ENCODE results near the gene KRTAP2-1. TPM values are rescaled to one million over a fixed set of nuclear protein-coding genes. Genes with fewer than 3 reads are reported as not detected.
"Not testable (repeated sequence)": the region's sequence is repeated elsewhere in the genome, so short reads cannot be mapped to it uniquely, and the experiment has no call there.

KRTAP2-1 gene
- not detected in 2 replicates for total RNA-seq (2014; rRNA removed; shearing (Covaris generic))
- not detected in 2 replicates for polyA plus RNA-seq (2015; cell fraction: cytosol; rRNA removed)
- polyA plus RNA-seq (2015; cell fraction: nucleus; rRNA removed): not detected in 2 replicates

- in situ Hi-C loops (cut with HindIII; ENCODE audit: low pct_unique_long_range_greater_than_20kb, low sequenced_read_pairs); DNase-seq (ENCODE audit: low read depth, low spot score): not testable (repeated sequence)
Observed at GRCh38 chr17:41046735-41047465, at the start of gene KRTAP2-1. Gene KRTAP2-1, minus strand, starts transcription at chr17:41047316. Its CDS starts 49 bp downstream, at chr17:41047267.

- no peak for DNase-seq (ENCODE audit: low read depth, low spot score)
- in situ Hi-C loops (cut with HindIII; ENCODE audit: low pct_unique_long_range_greater_than_20kb, low sequenced_read_pairs): no loop called here
Observed at GRCh38 chr17:41096055-41096454, 48.9 kb upstream of the KRTAP2-1 start.

GRCh38 chr17:41088760-41089352 is 41.7 kb upstream of the KRTAP2-1 start:
- DNase-seq (ENCODE audit: low read depth, low spot score); in situ Hi-C loops (cut with HindIII; ENCODE audit: low pct_unique_long_range_greater_than_20kb, low sequenced_read_pairs): not testable (repeated sequence)

GRCh38 chr17:41084100-41084856 is 37.2 kb upstream of the KRTAP2-1 start, which contains the start of gene KRTAP4-7:
Gene KRTAP4-7, plus strand, starts transcription at chr17:41084150. Its CDS starts 57 bp downstream, at chr17:41084207.
- DNase-seq (ENCODE audit: low read depth, low spot score); in situ Hi-C loops (cut with HindIII; ENCODE audit: low pct_unique_long_range_greater_than_20kb, low sequenced_read_pairs): not testable (repeated sequence)

GRCh38 chr17:41083427-41083826 is 36.3 kb upstream of the KRTAP2-1 start:
- DNase-seq (ENCODE audit: low read depth, low spot score); in situ Hi-C loops (cut with HindIII; ENCODE audit: low pct_unique_long_range_greater_than_20kb, low sequenced_read_pairs): not testable (repeated sequence)

GRCh38 chr17:41082626-41083025 is 35.5 kb upstream of the KRTAP2-1 start:
- in situ Hi-C loops (cut with HindIII; ENCODE audit: low pct_unique_long_range_greater_than_20kb, low sequenced_read_pairs): no loop called here
- peak; percentile 93 for DNase-seq (ENCODE audit: low read depth, low spot score)

GRCh38 chr17:41076788-41077187 is 29.7 kb upstream of the KRTAP2-1 start:
- no peak for DNase-seq (ENCODE audit: low read depth, low spot score)
- in situ Hi-C loops (cut with HindIII; ENCODE audit: low pct_unique_long_range_greater_than_20kb, low sequenced_read_pairs): no loop called here

GRCh38 chr17:41073676-41074075 is 26.6 kb upstream of the KRTAP2-1 start:
- in situ Hi-C loops (cut with HindIII; ENCODE audit: low pct_unique_long_range_greater_than_20kb, low sequenced_read_pairs): no loop called here
- no peak for DNase-seq (ENCODE audit: low read depth, low spot score)

- DNase-seq (ENCODE audit: low read depth, low spot score): no peak
- in situ Hi-C loops (cut with HindIII; ENCODE audit: low pct_unique_long_range_greater_than_20kb, low sequenced_read_pairs): no loop called here
Observed at GRCh38 chr17:41071606-41072360, 24.7 kb upstream of the KRTAP2-1 start.

GRCh38 chr17:41069031-41069430 is 21.9 kb upstream of the KRTAP2-1 start:
- in situ Hi-C loops (cut with HindIII; ENCODE audit: low pct_unique_long_range_greater_than_20kb, low sequenced_read_pairs): no loop called here

GRCh38 chr17:41067281-41067680 is 20.2 kb upstream of the KRTAP2-1 start:
- DNase-seq (ENCODE audit: low read depth, low spot score): no peak
- in situ Hi-C loops (cut with HindIII; ENCODE audit: low pct_unique_long_range_greater_than_20kb, low sequenced_read_pairs): no loop called here

More at GRCh38 chr17:41069031-41069430, 21.9 kb upstream of the KRTAP2-1 start:
- no peak for DNase-seq (ENCODE audit: low read depth, low spot score)

- no peak for DNase-seq (ENCODE audit: low read depth, low spot score)
- in situ Hi-C loops (cut with HindIII; ENCODE audit: low pct_unique_long_range_greater_than_20kb, low sequenced_read_pairs): no loop called here
Observed at GRCh38 chr17:41065829-41066624, 18.9 kb upstream of the KRTAP2-1 start, which contains the start of gene KRTAP2-4. Gene KRTAP2-4, minus strand, starts transcription at chr17:41065879. Its CDS starts 34 bp downstream, at chr17:41065845.

- in situ Hi-C loops (cut with HindIII; ENCODE audit: low pct_unique_long_range_greater_than_20kb, low sequenced_read_pairs); DNase-seq (ENCODE audit: low read depth, low spot score): not testable (repeated sequence)
Observed at GRCh38 chr17:41065016-41065689, 18.0 kb upstream of the KRTAP2-1 start.

GRCh38 chr17:41064301-41064700 is 17.2 kb upstream of the KRTAP2-1 start:
- in situ Hi-C loops (cut with HindIII; ENCODE audit: low pct_unique_long_range_greater_than_20kb, low sequenced_read_pairs): no loop called here
- DNase-seq (ENCODE audit: low read depth, low spot score): no peak

- in situ Hi-C loops (cut with HindIII; ENCODE audit: low pct_unique_long_range_greater_than_20kb, low sequenced_read_pairs): no loop called here
- no peak for DNase-seq (ENCODE audit: low read depth, low spot score)
Observed at GRCh38 chr17:41063449-41063848, 16.3 kb upstream of the KRTAP2-1 start.

GRCh38 chr17:41061964-41062363 is 14.8 kb upstream of the KRTAP2-1 start:
- no peak for DNase-seq (ENCODE audit: low read depth, low spot score)
- in situ Hi-C loops (cut with HindIII; ENCODE audit: low pct_unique_long_range_greater_than_20kb, low sequenced_read_pairs): no loop called here

Measured in SK-MEL-5 (cell line).